ENCODE data around the gene CELF4.

Gene CELF4

DNA sequence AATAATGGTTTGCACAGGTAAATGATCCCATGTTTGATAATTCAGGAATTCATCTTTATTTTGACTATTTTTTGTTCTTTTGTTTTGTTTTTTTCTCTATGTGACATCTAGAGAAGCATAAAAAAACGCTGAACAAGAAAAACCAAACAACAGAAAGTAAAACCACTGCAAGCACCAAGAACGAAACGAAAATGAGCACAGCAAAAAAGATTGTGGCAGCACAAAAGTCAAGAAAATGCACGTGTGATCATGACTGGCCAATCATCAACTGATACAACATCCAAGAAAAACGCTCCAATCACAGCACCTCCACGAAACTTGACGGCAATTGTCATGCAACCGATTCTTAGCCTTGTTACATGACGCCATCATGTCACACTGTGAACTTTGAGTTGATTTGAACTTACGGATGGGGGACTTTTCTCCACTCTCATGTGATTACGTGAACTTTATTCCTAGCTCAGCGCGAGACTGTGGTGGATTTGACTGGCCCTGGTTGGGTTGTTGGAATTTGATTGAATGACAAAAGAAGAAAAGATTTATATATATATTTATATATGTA is 318.7 kb downstream of the CELF4 start:
- DNase-seq, result no peak

- no peak for DNase-seq
Observed at GRCh38 chr18:37244618-37245017, 321.0 kb downstream of the CELF4 start.

DNA sequence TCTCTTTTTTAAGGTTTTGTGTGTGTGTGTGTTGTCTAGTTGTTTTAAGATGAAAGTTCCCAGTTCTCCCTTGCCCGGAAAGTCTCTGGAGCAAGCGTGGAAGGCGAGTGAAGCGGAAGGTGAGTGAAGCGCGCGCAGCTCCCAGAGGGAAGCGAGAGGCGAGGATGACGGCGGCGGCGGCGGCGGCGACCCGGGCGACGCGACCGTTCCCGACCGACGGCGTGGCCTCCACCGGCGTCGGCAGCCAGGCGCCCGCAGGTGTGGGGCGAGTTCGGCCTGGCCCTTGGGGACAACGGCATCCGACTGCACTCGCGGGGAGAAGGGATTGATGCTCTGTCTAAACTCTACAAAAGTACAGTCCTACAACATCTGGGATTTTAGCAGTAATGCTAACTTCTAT is 321.9 kb downstream of the CELF4 start:
- DNase-seq, result no peak

DNA sequence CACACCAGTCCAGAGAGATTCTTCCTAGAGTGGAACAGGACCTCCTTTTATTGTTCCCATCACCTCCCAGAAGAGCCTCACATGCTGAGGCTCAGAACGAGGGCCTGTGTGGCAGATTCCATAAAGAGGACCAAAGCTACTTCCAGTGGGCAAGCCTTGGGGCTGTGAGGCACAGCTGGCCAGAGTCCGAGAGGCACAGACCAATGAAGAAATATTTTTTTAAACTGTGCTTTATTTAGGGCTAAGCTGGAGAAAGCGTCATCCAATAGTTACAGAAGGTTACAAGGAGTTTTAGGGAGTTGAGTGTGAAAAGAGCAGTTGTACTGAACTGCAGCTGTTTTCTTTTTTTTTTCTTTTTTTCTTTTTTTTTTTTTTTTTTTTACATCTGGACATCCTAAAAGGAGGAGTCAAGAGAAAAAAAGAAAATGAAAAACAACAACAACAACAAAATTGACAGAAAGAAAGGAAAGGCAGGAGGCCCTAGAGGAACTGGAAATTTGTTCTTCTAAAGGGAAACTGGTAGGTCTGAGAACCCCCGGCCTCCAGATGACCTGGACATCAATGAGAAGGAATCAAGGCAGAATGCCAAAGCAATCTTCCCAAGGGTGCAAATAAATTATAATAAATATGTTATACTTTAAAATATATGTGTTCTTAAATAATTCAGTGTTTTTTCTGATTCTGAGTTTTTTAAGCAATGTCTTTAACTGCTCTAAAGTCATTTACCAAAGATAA is 322.6 kb downstream of the CELF4 start:
- DNase-seq, result no peak

GRCh38 chr18:37242091-37242490 is 323.5 kb downstream of the CELF4 start:
- DNase-seq, result no peak

DNA sequence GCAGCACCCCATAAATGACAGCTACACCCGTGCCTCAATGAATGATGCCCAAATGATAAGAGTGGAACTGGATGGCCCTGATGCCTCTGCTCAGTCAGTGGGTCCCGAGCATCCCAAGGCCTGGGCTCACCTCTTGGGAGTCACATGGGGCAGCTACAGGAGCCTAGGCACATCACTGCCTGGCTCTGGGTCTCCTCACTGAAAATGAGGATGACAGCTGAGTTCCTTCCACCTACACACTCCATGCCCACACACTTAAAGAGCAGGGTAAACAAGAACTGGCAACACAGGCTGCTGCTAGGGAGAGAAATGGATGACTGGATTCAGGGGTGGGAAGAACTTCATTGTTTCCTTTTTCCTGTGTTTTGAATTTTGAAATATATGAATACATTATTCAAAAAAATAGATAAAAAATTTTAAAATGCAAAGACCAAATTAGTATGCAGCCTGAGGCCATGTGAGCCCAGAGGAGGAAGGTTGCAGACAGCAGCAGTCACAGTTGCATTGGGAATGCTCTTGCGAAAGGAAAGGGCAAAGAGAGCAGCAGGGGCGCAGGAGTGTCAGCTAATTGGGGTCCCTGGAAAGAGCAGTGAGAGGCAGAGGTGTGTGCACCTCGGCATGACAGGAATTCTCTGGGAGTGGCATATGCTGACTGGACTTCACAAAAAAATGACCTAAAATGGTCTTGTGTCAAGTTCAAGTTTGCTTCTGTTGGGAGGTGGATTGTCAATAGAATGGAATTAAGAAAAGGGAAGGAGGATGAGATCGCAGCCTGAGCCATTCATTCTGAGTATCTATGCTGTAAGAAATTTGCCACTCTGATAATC is 327.1 kb downstream of the CELF4 start:
- DNase-seq, result no peak

DNA sequence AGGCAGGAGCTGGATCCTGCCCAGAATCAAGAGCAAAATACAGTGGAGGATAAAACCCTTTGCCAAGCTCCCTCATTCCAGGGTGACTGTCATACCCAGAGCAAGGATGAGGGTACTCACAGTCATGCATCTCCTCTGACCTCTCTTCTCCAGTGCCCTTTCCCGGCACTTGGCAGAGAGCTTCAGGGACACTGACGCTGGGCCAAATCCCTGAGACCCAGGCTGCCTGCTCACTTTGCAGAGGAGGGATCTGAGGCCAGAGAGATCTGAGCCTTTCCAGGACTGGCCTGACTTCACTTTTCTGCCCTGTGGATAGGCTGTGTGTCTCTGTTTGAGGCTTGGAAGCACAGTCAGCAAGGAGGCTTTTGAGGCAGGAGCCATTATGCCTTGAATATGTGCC is 330.0 kb downstream of the CELF4 start:
- DNase-seq, result no peak

DNA sequence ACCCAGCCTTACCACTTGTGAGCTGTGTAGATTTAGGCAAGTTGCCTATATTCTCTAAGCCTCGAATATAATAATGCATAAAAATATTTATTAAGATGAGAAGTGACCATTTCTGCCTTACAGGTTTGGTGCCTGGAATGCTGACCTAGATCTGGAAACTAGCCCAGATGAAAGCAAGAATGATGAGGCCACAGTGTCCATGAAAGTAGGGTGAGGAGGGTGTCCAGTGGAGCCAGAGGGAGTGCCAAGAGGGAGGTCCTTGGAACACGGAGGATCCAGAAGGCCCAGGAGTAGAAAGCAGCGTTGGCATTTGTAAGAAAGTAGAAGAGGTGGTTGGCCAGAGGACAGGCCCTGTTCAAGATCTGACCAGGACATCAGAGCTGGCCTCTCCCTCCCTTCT is 334.3 kb downstream of the CELF4 start:
- DNase-seq, result no peak

DNA sequence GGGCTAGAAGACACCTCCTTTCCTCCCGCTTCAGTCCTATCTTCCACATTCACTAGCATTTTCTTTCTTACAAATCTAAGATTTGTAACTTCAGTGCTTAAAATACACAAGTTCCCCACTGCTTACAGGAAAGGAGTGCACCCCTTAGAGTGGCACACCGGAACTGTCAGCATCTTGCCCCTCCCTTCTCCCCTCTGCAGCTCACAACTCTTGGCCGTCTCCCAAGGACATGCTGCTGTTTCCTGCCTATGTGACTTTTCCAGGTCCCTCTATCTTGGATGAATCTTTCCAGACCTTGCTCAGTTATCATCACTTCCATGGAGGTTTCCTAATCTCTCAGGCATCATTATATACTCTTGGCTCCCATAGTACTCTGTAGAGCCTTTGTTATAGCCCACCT is 334.8 kb downstream of the CELF4 start:
- DNase-seq, result no peak

GRCh38 chr18:37225279-37225678 is 340.3 kb downstream of the CELF4 start:
- no peak for DNase-seq

DNA sequence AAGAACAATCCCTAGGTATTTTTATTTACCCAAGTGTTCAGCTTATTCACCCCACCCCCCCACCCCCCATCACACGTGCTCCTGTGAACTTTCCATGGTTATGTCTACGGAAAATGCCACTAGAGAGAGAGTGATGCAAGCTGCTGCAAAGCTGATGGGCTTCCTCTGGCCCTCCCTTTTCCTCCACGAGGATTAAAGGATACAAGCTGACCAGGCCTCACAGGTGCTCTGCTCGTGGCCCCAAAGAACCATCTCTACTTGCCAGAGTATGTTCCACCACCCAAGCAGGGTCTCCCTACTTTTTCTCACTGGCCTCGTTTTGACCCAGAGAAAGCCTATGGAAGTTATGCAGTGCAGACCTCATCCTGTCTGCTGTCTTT is 342.6 kb downstream of the CELF4 start:
- DNase-seq, result no peak

- DNase-seq, result no peak
Observed at GRCh38 chr18:37222354-37222998, 343.1 kb downstream of the CELF4 start.

- DNase-seq, result no peak
Observed at GRCh38 chr18:37219257-37219656, 346.3 kb downstream of the CELF4 start.

GRCh38 chr18:37218022-37218590 is 347.5 kb downstream of the CELF4 start:
- DNase-seq, result no peak

- DNase-seq, result no peak
Observed at GRCh38 chr18:37210781-37211180, 354.8 kb downstream of the CELF4 start.

GRCh38 chr18:37207343-37207742 is 358.3 kb downstream of the CELF4 start:
- no peak for DNase-seq

DNA sequence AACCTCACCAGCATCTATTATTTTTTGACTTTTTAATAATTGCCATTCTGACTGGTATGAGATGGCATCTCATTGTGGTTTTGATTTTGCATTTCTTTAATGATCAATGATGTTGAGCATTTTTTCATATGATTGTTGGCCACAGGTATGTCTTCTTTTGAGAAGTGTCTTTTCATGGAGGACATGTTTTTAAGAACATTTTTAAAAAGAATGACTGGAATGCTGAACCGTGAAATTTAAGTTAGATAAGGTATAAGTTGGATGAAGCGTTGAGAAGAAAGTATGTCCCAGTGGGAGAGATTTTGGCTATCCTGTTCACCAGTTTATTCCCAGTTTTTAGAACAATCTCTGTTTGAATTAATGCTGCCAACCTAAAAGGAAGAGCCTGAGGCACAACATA is 365.9 kb downstream of the CELF4 start:
- DNase-seq, result no peak
